Progenitor cell of endocrine pancreas (in vitro differentiated cells): ENCODE results near the gene CNOT2. TPM values are rescaled to one million over a fixed set of nuclear protein-coding genes. Genes with fewer than 3 reads are reported as not detected.

Experiments
- DNase-seq: peaks from one replicate; pipeline ENCODE4 v3.0.0; 2021; ENCODE audit warnings: low spot score; ENCODE audit not compliant: unreplicated experiment
- H3K27ac Mint-ChIP-seq: 2 replicates; pipeline ENCODE4 v1.8.0; 2021; ENCODE audit warnings: mild to moderate bottlenecking, moderate library complexity, mixed read lengths
- H3K27me3 Mint-ChIP-seq: 2 replicates; pipeline ENCODE4 v1.8.0; 2021; ENCODE audit warnings: mixed read lengths
- H3K36me3 Mint-ChIP-seq: 2 replicates; pipeline ENCODE4 v1.8.0; 2022; ENCODE audit warnings: mixed read lengths; ENCODE audit not compliant: insufficient read depth
- H3K4me1 Mint-ChIP-seq: 2 replicates; pipeline ENCODE4 v1.8.0; 2021; ENCODE audit warnings: low read depth, mixed read lengths
- H3K4me3 Mint-ChIP-seq: 2 replicates; pipeline ENCODE4 v1.8.0; 2021; ENCODE audit warnings: low read depth, mild to moderate bottlenecking, moderate library complexity, mixed read lengths
- H3K9me3 Mint-ChIP-seq: 2 replicates; pipeline ENCODE4 v1.8.0; 2021; ENCODE audit warnings: low read depth, mixed read lengths
- CTCF ChIP-seq: fragments of 200-600 bp; sonication (generic); IDR thresholded peaks from one replicate; pipeline ENCODE4 v1.5.0; 2021; ENCODE audit warnings: antibody characterized with exemption, mild to moderate bottlenecking; ENCODE audit not compliant: unreplicated experiment
- total RNA-seq: library from RNA; stranded (reverse); gene quantifications from 2 replicates; pipeline ENCODE4 v1.2.1, GENCODE V29; 2021

CNOT2 gene
- total RNA-seq, 1 donor from 2014 or later = 128 TPM

GRCh38 chr12:70214972-70215617 is 28.1 kb upstream of the CNOT2 start:
- no peak for TF ChIP-seq CTCF
- no peak for DNase-seq
- no peaks in the 10 kb centered on the region for H3K4me1 Mint-ChIP-seq
- peaks cover 17% of the 10 kb centered on the region for H3K36me3 Mint-ChIP-seq
- no peaks in the 10 kb centered on the region for H3K27me3 Mint-ChIP-seq
- H3K27ac Mint-ChIP-seq = no peak overlapping the region
- peaks cover 41% of the 10 kb centered on the region for H3K9me3 Mint-ChIP-seq
- H3K4me3 Mint-ChIP-seq = no peak overlapping the region

- Mint-ChIP-seq H3K4me1 (no peaks in the 10 kb centered on the region), H3K36me3 (peaks cover 16% of the 10 kb centered on the region), H3K9me3 (peaks cover 25% of the 10 kb centered on the region), H3K27me3 (no peaks in the 10 kb centered on the region), H3K4me3 (no peak overlapping the region), H3K27ac (no peak overlapping the region)
- TF ChIP-seq CTCF = no peak
- DNase-seq = no peak
These were observed 25.8 kb upstream of the CNOT2 start for GRCh38 chr12:70217416-70217815.

GRCh38 chr12:70221626-70222025 is 21.6 kb upstream of the CNOT2 start:
- no peak for TF ChIP-seq CTCF
- H3K27ac Mint-ChIP-seq = no peak overlapping the region
- H3K27me3 Mint-ChIP-seq = no peaks in the 10 kb centered on the region

GRCh38 chr12:70227911-70228310 is 15.3 kb upstream of the CNOT2 start:
- no peak for DNase-seq
- Mint-ChIP-seq H3K9me3 (no peaks in the 10 kb centered on the region), H3K4me1 (no peaks in the 10 kb centered on the region), H3K36me3 (no peaks in the 10 kb centered on the region), H3K4me3 (no peak overlapping the region), H3K27me3 (no peaks in the 10 kb centered on the region), H3K27ac (no peak overlapping the region)
- TF ChIP-seq CTCF = no peak

More at GRCh38 chr12:70221626-70222025, 21.6 kb upstream of the CNOT2 start:
- Mint-ChIP-seq H3K4me3 (no peak overlapping the region), H3K4me1 (no peaks in the 10 kb centered on the region), H3K9me3 (no peaks in the 10 kb centered on the region), H3K36me3 (no peaks in the 10 kb centered on the region)
- DNase-seq = no peak

- H3K27me3 Mint-ChIP-seq = no peaks in the 10 kb centered on the region
- H3K4me3 Mint-ChIP-seq = no peak overlapping the region
- TF ChIP-seq CTCF = no peak
- H3K36me3 Mint-ChIP-seq = peaks cover 7% of the 10 kb centered on the region
- no peaks in the 10 kb centered on the region for H3K4me1 Mint-ChIP-seq
- no peak for DNase-seq
- H3K9me3 Mint-ChIP-seq = peaks cover 2% of the 10 kb centered on the region
- no peak overlapping the region for H3K27ac Mint-ChIP-seq
These were observed 12.2 kb upstream of the CNOT2 start for GRCh38 chr12:70230934-70231606.
